Karpas-422 (cell line): ENCODE measurements around the gene DNAJB9. TPM values are rescaled to one million over a fixed set of nuclear protein-coding genes. Genes with fewer than 3 reads are reported as not detected.

ENCODE experiments used
- DNase-seq: peaks from one replicate; pipeline ENCODE4 v3.0.0-alpha.2; 2015
- H2AFZ ChIP-seq: fragments of 200-600 bp; sonication (generic); 2 replicates; pipeline ENCODE4 v1.6.1; 2014; ENCODE audit warnings: antibody characterized with exemption, low read length, mixed read lengths
- H3K27ac ChIP-seq: fragments of 200-600 bp; sonication (generic); 2 replicates; pipeline ENCODE4 v1.5.1; 2014; ENCODE audit warnings: mild to moderate bottlenecking, low read length, moderate library complexity
- H3K27me3 ChIP-seq: fragments of 200-600 bp; sonication (generic); 2 replicates; pipeline ENCODE4 v1.6.1; 2014; ENCODE audit warnings: low read length, mixed read lengths
- H3K36me3 ChIP-seq: fragments of 200-600 bp; sonication (generic); 2 replicates; pipeline ENCODE4 v1.6.1; 2014; ENCODE audit warnings: low read length, mixed read lengths; ENCODE audit not compliant: insufficient read depth
- H3K4me1 ChIP-seq: fragments of 200-600 bp; sonication (generic); 2 replicates; pipeline ENCODE4 v1.6.1; 2014; ENCODE audit warnings: mild to moderate bottlenecking, low read length, mixed read lengths
- H3K4me2 ChIP-seq: fragments of 200-600 bp; sonication (generic); 2 replicates; pipeline ENCODE4 v1.6.1; 2014; ENCODE audit warnings: low read length, low read depth, mild to moderate bottlenecking; ENCODE audit not compliant: poor library complexity, severe bottlenecking
- H3K4me3 ChIP-seq: fragments of 200-600 bp; sonication (generic); 2 replicates; pipeline ENCODE4 v1.5.1; 2014; ENCODE audit warnings: mild to moderate bottlenecking, antibody characterized with exemption, low read length, mixed read lengths
- H3K79me2 ChIP-seq: fragments of 200-600 bp; sonication (generic); 2 replicates; pipeline ENCODE4 v1.6.1; 2014; ENCODE audit warnings: mild to moderate bottlenecking, low read length, mixed read lengths
- H3K9ac ChIP-seq: fragments of 200-600 bp; sonication (generic); 2 replicates; pipeline ENCODE4 v1.6.0; 2014; ENCODE audit warnings: low read length
- H3K9me2 ChIP-seq: fragments of 200-600 bp; sonication (generic), shearing (Covaris generic); replicated peaks from 2 replicates; pipeline ENCODE4 v1.6.0; 2014; ENCODE audit warnings: mild to moderate bottlenecking, low read length, moderate library complexity; ENCODE audit not compliant: insufficient read depth
- H3K9me3 ChIP-seq: fragments of 300-700, 200-600 bp; sonication (generic); 2 replicates; pipeline ENCODE4 v1.6.1; 2014; ENCODE audit warnings: low read length, mixed read lengths
- H4K20me1 ChIP-seq: fragments of 200-600 bp; sonication (generic); 2 replicates; pipeline ENCODE4 v1.6.1; 2014; ENCODE audit warnings: mild to moderate bottlenecking, antibody characterized with exemption, low read length, low read depth; ENCODE audit not compliant: insufficient read depth
- total RNA-seq: library from RNA; depleted of rRNA; stranded (reverse); fragments of >200 nt; shearing (Covaris generic); gene quantifications from 2 replicates; pipeline ENCODE4 v1.2.3, GENCODE V29; 2014; ENCODE audit warnings: low replicate concordance

Gene DNAJB9
- total RNA-seq, 1 experiment from 2014 or later: 18.4 TPM

DNA sequence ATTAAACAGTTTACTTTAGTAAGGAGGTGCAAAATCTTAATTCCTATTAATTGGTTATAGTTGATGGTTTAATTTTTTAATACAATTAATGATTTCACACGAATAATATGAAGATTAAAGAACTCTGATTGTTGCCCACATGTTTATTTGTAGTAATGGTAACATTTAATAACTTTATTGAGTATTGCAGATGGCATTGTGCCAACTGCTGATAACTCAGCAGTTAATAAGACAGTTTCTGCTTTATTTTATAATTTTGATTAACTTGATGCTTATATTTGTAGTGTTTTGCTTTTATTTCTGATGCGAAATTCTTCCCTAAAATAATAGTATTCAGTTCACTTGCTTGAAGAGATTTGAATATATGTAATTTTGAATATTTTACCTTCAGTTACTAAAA is 2.8 kb downstream of the DNAJB9 start:
- no peak overlapping the region for H3K27ac ChIP-seq
- H4K20me1 ChIP-seq: no peaks in the 10 kb centered on the region
- no peak overlapping the region for H3K9ac ChIP-seq
- no peak overlapping the region for H2AFZ ChIP-seq
- peak overlapping the region; percentile 1 for H3K4me2 ChIP-seq
- H3K27me3 ChIP-seq: no peaks in the 10 kb centered on the region
- peaks cover 33% of the 10 kb centered on the region for H3K4me1 ChIP-seq
- H3K4me3 ChIP-seq: no peak overlapping the region
- H3K9me2 ChIP-seq: no peaks in the 10 kb centered on the region
- H3K9me3 ChIP-seq: no peaks in the 10 kb centered on the region
- no peak for DNase-seq
- peaks cover 62% of the 10 kb centered on the region for H3K79me2 ChIP-seq
- peaks cover 27% of the 10 kb centered on the region for H3K36me3 ChIP-seq

DNA sequence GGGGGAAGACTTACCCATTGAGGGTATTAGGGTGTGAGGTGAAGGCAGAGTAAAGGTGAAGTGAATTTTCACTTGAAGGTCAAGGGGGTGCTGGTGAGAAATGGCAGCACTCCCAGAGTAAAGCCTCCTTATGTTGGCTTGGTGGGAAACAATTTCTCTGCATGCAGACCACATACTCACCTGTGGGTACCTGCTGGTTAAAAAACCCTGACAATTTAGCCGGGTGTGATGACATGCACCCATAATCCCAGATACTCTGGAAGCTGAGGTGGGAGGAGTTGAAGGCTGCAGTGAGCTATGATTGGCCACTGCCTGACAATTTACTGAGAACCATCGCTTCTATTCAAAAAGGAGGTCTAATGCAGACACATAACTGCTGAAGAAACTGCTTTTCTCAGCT is 5.5 kb downstream of the DNAJB9 start:
- Histone ChIP-seq H2AFZ (no peak overlapping the region), H3K9me3 (no peaks in the 10 kb centered on the region), H3K9me2 (no peaks in the 10 kb centered on the region), H3K36me3 (peaks cover 27% of the 10 kb centered on the region), H3K27ac (no peak overlapping the region), H3K79me2 (peaks cover 40% of the 10 kb centered on the region), H3K27me3 (no peaks in the 10 kb centered on the region), H3K4me1 (peaks cover 21% of the 10 kb centered on the region), H3K9ac (no peak overlapping the region), H4K20me1 (no peaks in the 10 kb centered on the region), H3K4me3 (no peak overlapping the region), H3K4me2 (no peak overlapping the region)
- DNase-seq: no peak

DNA sequence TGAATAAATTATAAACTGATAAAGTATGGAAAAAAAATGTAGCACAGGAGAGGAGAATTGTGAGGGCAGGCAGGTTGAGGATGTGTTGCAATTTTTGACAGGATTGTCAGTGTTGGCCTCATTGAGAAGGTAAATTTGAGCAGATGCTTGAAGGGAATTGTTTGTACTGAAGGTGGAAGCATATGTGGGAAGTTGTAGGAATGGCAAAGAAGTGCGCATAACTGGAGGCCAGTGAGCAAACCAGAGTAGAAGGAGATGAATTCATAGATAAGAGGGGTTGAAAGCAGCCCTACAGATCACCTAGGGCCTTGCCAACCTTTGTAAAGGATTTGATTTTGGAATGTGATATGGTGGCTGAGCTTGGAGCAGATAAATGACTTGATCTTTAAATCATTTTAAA is 6.4 kb downstream of the DNAJB9 start:
- peaks cover 27% of the 10 kb centered on the region for H3K36me3 ChIP-seq

GRCh38 chr7:108578937-108579336 is 9.3 kb downstream of the DNAJB9 start:
- DNase-seq: no peak
- H3K9me2 ChIP-seq: no peaks in the 10 kb centered on the region
- no peaks in the 10 kb centered on the region for H3K27me3 ChIP-seq
- H3K9ac ChIP-seq: no peak overlapping the region
- H3K4me1 ChIP-seq: no peaks in the 10 kb centered on the region
- no peak overlapping the region for H3K27ac ChIP-seq
- 0 out of 2 replicates have a peak, but pooled peaks cover 6% of the 10 kb centered on the region for H3K79me2 ChIP-seq
- no peak overlapping the region for H3K4me3 ChIP-seq
- H3K9me3 ChIP-seq: no peaks in the 10 kb centered on the region
- H4K20me1 ChIP-seq: no peaks in the 10 kb centered on the region
- no peak overlapping the region for H2AFZ ChIP-seq
- H3K4me2 ChIP-seq: no peak overlapping the region
- H3K36me3 ChIP-seq: peaks cover 11% of the 10 kb centered on the region

More for the DNA sequence above, 6.4 kb downstream of the DNAJB9 start:
- no peak for DNase-seq
- Histone ChIP-seq H3K9me3 (no peaks in the 10 kb centered on the region), H3K27ac (no peak overlapping the region), H3K79me2 (peaks cover 30% of the 10 kb centered on the region), H4K20me1 (no peaks in the 10 kb centered on the region), H3K27me3 (no peaks in the 10 kb centered on the region), H3K4me2 (no peak overlapping the region), H3K4me1 (peaks cover 18% of the 10 kb centered on the region), H3K9ac (no peak overlapping the region), H3K9me2 (no peaks in the 10 kb centered on the region), H2AFZ (no peak overlapping the region), H3K4me3 (no peak overlapping the region)

DNA sequence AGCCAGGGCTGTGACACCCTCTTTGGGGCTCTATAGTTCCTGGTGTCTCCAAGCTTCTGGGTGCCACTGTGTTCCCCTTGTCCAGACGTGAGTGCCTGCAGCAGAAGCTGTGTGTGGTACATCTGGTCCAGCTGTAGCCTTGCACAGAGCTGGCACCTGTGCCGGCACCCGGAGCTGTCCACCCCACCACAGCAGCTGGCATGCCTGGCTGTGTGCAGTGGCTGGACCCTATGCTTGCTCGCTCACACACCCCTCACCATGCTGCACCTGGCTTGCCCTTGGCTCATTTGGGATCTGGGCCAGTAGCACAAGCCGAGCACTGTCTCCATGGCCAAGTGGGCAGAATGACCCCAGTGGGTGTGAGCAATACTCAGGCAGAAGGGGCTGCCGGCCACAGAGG is 10.6 kb downstream of the DNAJB9 start:
- Histone ChIP-seq H3K4me3 (no peak overlapping the region), H3K27me3 (no peaks in the 10 kb centered on the region), H3K9ac (no peak overlapping the region), H3K4me2 (no peak overlapping the region), H3K9me2 (no peaks in the 10 kb centered on the region), H3K79me2 (no peaks in the 10 kb centered on the region), H3K9me3 (no peaks in the 10 kb centered on the region), H3K27ac (no peak overlapping the region), H3K4me1 (no peaks in the 10 kb centered on the region), H2AFZ (no peak overlapping the region), H3K36me3 (no peaks in the 10 kb centered on the region), H4K20me1 (no peaks in the 10 kb centered on the region)
- DNase-seq: no peak

DNA sequence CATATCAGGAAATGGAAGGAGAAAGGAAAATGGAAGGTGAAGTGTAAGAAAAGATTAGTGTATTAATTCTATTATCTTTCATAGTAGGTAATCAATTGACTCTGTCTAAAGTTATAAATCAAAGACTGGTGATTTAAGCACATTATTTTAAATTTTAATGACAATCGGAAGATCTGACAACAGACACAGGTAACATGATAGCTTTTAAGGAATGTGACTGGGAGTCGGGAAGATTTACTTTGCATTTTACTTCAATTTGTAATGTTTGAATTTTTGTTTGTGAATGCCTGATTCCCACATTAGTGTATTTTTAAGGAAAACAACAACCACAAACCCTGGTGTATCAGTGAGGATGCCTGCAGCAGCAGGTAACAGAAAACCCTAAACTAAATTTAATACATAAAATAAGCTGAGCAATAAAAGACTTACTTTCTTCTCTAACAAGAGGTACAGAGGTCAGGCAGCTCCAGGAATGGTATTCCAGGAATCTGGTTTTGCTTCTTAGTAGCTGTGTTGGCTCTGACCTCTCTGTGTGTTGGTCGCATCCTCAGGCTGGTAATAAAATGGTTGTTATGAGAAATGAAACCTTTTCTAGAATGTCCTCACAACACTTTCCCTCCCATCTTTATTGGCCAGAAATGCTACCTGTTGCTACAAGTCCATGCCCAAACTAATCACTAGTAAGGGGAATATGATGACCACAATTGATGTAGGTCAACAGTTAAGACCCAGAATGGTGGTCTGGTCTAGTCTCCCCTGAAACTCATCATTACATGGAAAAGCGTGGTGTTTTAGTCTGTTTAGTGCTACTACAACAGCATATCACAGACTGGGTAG is 12.2 kb downstream of the DNAJB9 start:
- H3K4me3 ChIP-seq: no peak overlapping the region
- H2AFZ ChIP-seq: no peak overlapping the region
- no peaks in the 10 kb centered on the region for H4K20me1 ChIP-seq
- no peak overlapping the region for H3K27ac ChIP-seq
- H3K27me3 ChIP-seq: no peaks in the 10 kb centered on the region
- no peaks in the 10 kb centered on the region for H3K9me3 ChIP-seq
- no peaks in the 10 kb centered on the region for H3K36me3 ChIP-seq
- no peaks in the 10 kb centered on the region for H3K9me2 ChIP-seq
- H3K4me2 ChIP-seq: no peak overlapping the region
- no peaks in the 10 kb centered on the region for H3K4me1 ChIP-seq
- no peak for DNase-seq
- no peak overlapping the region for H3K9ac ChIP-seq
- H3K79me2 ChIP-seq: no peaks in the 10 kb centered on the region

DNA sequence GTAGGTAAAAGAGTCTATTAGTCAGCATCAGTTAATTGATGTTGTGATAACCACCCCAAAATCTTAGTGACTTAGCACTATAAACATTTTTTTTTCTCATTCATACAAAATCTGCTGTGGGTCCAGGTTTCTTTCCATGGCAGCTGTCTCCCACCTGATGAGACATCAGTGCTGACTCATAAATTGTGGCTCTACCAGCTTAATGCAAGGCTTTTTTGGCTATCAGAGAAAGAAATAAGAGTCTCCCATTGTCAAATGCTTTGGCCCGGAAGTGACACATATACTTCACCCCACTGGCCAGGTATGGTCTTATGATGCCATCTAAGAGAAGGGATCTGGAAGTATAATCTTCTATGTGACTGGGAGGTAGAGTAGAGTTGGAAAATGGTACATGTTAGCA is 14.5 kb downstream of the DNAJB9 start:
- no peak for DNase-seq
- Histone ChIP-seq H3K36me3 (no peaks in the 10 kb centered on the region), H2AFZ (no peak overlapping the region), H3K4me1 (no peaks in the 10 kb centered on the region), H3K27ac (no peak overlapping the region), H3K9ac (no peak overlapping the region), H3K4me3 (no peak overlapping the region), H3K79me2 (no peaks in the 10 kb centered on the region), H4K20me1 (no peaks in the 10 kb centered on the region), H3K27me3 (no peaks in the 10 kb centered on the region), H3K4me2 (no peak overlapping the region), H3K9me2 (no peaks in the 10 kb centered on the region), H3K9me3 (no peaks in the 10 kb centered on the region)

- Histone ChIP-seq H3K9ac (no peak overlapping the region), H3K27me3 (no peaks in the 10 kb centered on the region)
Measured at GRCh38 chr7:108585843-108586242, 16.2 kb downstream of the DNAJB9 start.

More at GRCh38 chr7:108585843-108586242, 16.2 kb downstream of the DNAJB9 start:
- Histone ChIP-seq H3K36me3 (no peaks in the 10 kb centered on the region), H2AFZ (no peak overlapping the region), H3K79me2 (no peaks in the 10 kb centered on the region), H4K20me1 (no peaks in the 10 kb centered on the region), H3K9me2 (no peaks in the 10 kb centered on the region), H3K27ac (no peak overlapping the region), H3K4me1 (no peaks in the 10 kb centered on the region), H3K4me3 (no peak overlapping the region), H3K4me2 (no peak overlapping the region), H3K9me3 (no peaks in the 10 kb centered on the region)
- no peak for DNase-seq
